Mesendoderm (in vitro differentiated cells): Measurements from ENCODE around the gene KCTD20.

Source experiments
- DNase-seq: peaks from one replicate; pipeline ENCODE4 v3.0.0; 2013
- H2AK5ac ChIP-seq: 2 replicates; pipeline ENCODE4 v1.6.1; 2013; ENCODE audit warnings: low read length, inconsistent platforms
- H2BK120ac ChIP-seq: 2 replicates; pipeline ENCODE4 v1.6.1; 2013; ENCODE audit warnings: low read depth, mild to moderate bottlenecking, low read length, moderate library complexity, mixed read lengths
- H2BK15ac ChIP-seq: replicated peaks from 2 replicates; pipeline ENCODE4 v1.6.1; 2013; ENCODE audit warnings: low read depth, mild to moderate bottlenecking, moderate library complexity
- H2BK5ac ChIP-seq: 2 replicates; pipeline ENCODE4 v1.6.1; 2013; ENCODE audit warnings: low read length, inconsistent platforms
- H3K18ac ChIP-seq: 2 replicates; pipeline ENCODE4 v1.6.1; 2013; ENCODE audit warnings: mild to moderate bottlenecking, low read length, mixed read lengths
- H3K23ac ChIP-seq: one replicate; pipeline ENCODE4 v1.6.1; 2013; ENCODE audit warnings: low read length
- H3K27ac ChIP-seq: 2 replicates; pipeline ENCODE4 v1.5.1; 2013; ENCODE audit warnings: low read depth, mild to moderate bottlenecking, inconsistent platforms, low read length, moderate library complexity
- H3K27me3 ChIP-seq: 2 replicates; pipeline ENCODE4 v1.6.1; 2013; ENCODE audit warnings: low read length, control low read depth, mild to moderate bottlenecking, inconsistent platforms; ENCODE audit not compliant: insufficient read depth, poor library complexity
- H3K36me3 ChIP-seq: 2 replicates; pipeline ENCODE4 v1.6.1; 2013; ENCODE audit warnings: low read length, inconsistent platforms; ENCODE audit not compliant: control insufficient read depth, insufficient read depth
- H3K4ac ChIP-seq: one replicate; pipeline ENCODE4 v1.6.1; 2013; ENCODE audit warnings: low read depth, mild to moderate bottlenecking, low read length, moderate library complexity
- H3K4me1 ChIP-seq: 2 replicates; pipeline ENCODE4 v1.6.1; 2013; ENCODE audit warnings: low read depth, low read length, inconsistent platforms; ENCODE audit not compliant: control insufficient read depth
- H3K4me2 ChIP-seq: 2 replicates; pipeline ENCODE4 v1.6.1; 2013; ENCODE audit warnings: low read length
- H3K4me3 ChIP-seq: 2 replicates; pipeline ENCODE4 v1.5.1; 2013; ENCODE audit warnings: mild to moderate bottlenecking, low read length
- H3K56ac ChIP-seq: one replicate; pipeline ENCODE4 v1.6.1; 2013; ENCODE audit warnings: low read length
- H3K79me1 ChIP-seq: 2 replicates; pipeline ENCODE4 v1.6.1; 2013; ENCODE audit warnings: low read length, inconsistent platforms
- H3K79me2 ChIP-seq: 2 replicates; pipeline ENCODE4 v1.6.1; 2013; ENCODE audit warnings: mild to moderate bottlenecking, low read length; ENCODE audit not compliant: control insufficient read depth, insufficient read depth
- H3K9ac ChIP-seq: 2 replicates; pipeline ENCODE4 v1.6.1; 2013; ENCODE audit warnings: low read length, inconsistent platforms
- H4K5ac ChIP-seq: one replicate; pipeline ENCODE4 v1.6.1; 2013; ENCODE audit warnings: low read length
- H4K8ac ChIP-seq: one replicate; pipeline ENCODE4 v1.6.1; 2013; ENCODE audit warnings: low read depth, mild to moderate bottlenecking, control low read depth, low read length, moderate library complexity
- WGBS: extraction: QIAGEN DNeasy Blood & Tissue Kit; methylation state at CpG from one replicate; pipeline ENCODE4 v1.1.7; 2013; ENCODE audit warnings: low lambda C conversion rate, missing lambda C conversion rate; ENCODE audit not compliant: insufficient coverage; ENCODE audit errors: extremely low coverage; 5-methylcytosine and 5-hydroxymethylcytosine counted together

Gene KCTD20

GRCh38 chr6:36461646-36462045, 18.8 kb downstream of the KCTD20 start:
- Histone ChIP-seq H3K36me3 (no peaks in the 10 kb centered on the region), H3K18ac (no peak overlapping the region), H3K4me2 (no peak overlapping the region), H2AK5ac (no peak overlapping the region), H3K79me2 (peaks cover 18% of the 10 kb centered on the region), H3K23ac (no peak overlapping the region), H2BK5ac (no peak overlapping the region), H3K27me3 (no peaks in the 10 kb centered on the region), H3K79me1 (peaks cover 7% of the 10 kb centered on the region), H3K4me1 (no peaks in the 10 kb centered on the region), H4K8ac (no peak overlapping the region), H3K4ac (no peak overlapping the region), H2BK15ac (no peak overlapping the region), H4K5ac (no peak overlapping the region), H3K9ac (no peak overlapping the region), H3K56ac (no peak overlapping the region), H3K27ac (no peak overlapping the region), H2BK120ac (no peak overlapping the region), H3K4me3 (no peak overlapping the region)
- WGBS: no CpG with 5 or more reads among the region's 3 CpGs
- no peak for DNase-seq

GRCh38 chr6:36463676-36464075, 20.9 kb downstream of the KCTD20 start:
- no peaks in the 10 kb centered on the region for H3K27me3 ChIP-seq
- H3K9ac ChIP-seq: no peak overlapping the region
- no peak overlapping the region for H3K18ac ChIP-seq
- H4K5ac ChIP-seq: no peak overlapping the region
- H3K36me3 ChIP-seq: no peaks in the 10 kb centered on the region
- no CpG with 5 or more reads among the region's 1 CpG for WGBS
- H3K4me1 ChIP-seq: no peaks in the 10 kb centered on the region
- H3K27ac ChIP-seq: no peak overlapping the region
- peaks cover 5% of the 10 kb centered on the region for H3K79me1 ChIP-seq
- H2AK5ac ChIP-seq: no peak overlapping the region
- H3K4me3 ChIP-seq: no peak overlapping the region
- H3K56ac ChIP-seq: no peak overlapping the region
- H3K23ac ChIP-seq: no peak overlapping the region
- no peak for DNase-seq
- peaks cover 13% of the 10 kb centered on the region for H3K79me2 ChIP-seq
- H4K8ac ChIP-seq: no peak overlapping the region
- H2BK15ac ChIP-seq: no peak overlapping the region
- no peak overlapping the region for H3K4ac ChIP-seq
- H2BK120ac ChIP-seq: no peak overlapping the region
- no peak overlapping the region for H2BK5ac ChIP-seq
- no peak overlapping the region for H3K4me2 ChIP-seq

GRCh38 chr6:36464233-36464632, 21.4 kb downstream of the KCTD20 start:
- H2BK120ac ChIP-seq: no peak overlapping the region
- no peak overlapping the region for H3K27ac ChIP-seq
- H3K23ac ChIP-seq: no peak overlapping the region
- H3K4me2 ChIP-seq: no peak overlapping the region
- no CpG with 5 or more reads among the region's 1 CpG for WGBS
- no peak for DNase-seq
- no peak overlapping the region for H3K18ac ChIP-seq
- peaks cover 7% of the 10 kb centered on the region for H3K79me1 ChIP-seq
- no peaks in the 10 kb centered on the region for H3K36me3 ChIP-seq
- H3K4ac ChIP-seq: no peak overlapping the region
- H2BK5ac ChIP-seq: no peak overlapping the region
- no peak overlapping the region for H3K4me3 ChIP-seq
- no peak overlapping the region for H2BK15ac ChIP-seq
- H3K9ac ChIP-seq: no peak overlapping the region
- H3K27me3 ChIP-seq: no peaks in the 10 kb centered on the region
- no peak overlapping the region for H4K5ac ChIP-seq
- H4K8ac ChIP-seq: no peak overlapping the region
- peaks cover 16% of the 10 kb centered on the region for H3K79me2 ChIP-seq
- H3K4me1 ChIP-seq: no peaks in the 10 kb centered on the region
- H3K56ac ChIP-seq: no peak overlapping the region
- H2AK5ac ChIP-seq: no peak overlapping the region

GRCh38 chr6:36467625-36468024, 24.8 kb downstream of the KCTD20 start:
- Histone ChIP-seq H2BK15ac (no peak overlapping the region), H3K9ac (no peak overlapping the region), H3K36me3 (no peaks in the 10 kb centered on the region), H3K4me1 (no peaks in the 10 kb centered on the region), H2AK5ac (no peak overlapping the region), H4K5ac (no peak overlapping the region), H3K23ac (no peak overlapping the region), H3K27me3 (no peaks in the 10 kb centered on the region), H2BK5ac (no peak overlapping the region), H3K4me3 (no peak overlapping the region), H3K4me2 (no peak overlapping the region), H2BK120ac (no peak overlapping the region), H3K56ac (no peak overlapping the region), H3K27ac (no peak overlapping the region), H3K4ac (no peak overlapping the region), H3K79me2 (peaks cover 16% of the 10 kb centered on the region), H3K18ac (no peak overlapping the region), H4K8ac (no peak overlapping the region), H3K79me1 (peaks cover 10% of the 10 kb centered on the region)
- WGBS: no CpG with 5 or more reads among the region's 3 CpGs
- no peak for DNase-seq

GRCh38 chr6:36469148-36469661, 26.4 kb downstream of the KCTD20 start:
- no peak overlapping the region for H3K4me2 ChIP-seq
- no peaks in the 10 kb centered on the region for H3K4me1 ChIP-seq
- H3K27ac ChIP-seq: no peak overlapping the region
- DNase-seq: no peak
- no peak overlapping the region for H3K56ac ChIP-seq
- no peak overlapping the region for H2BK120ac ChIP-seq
- no peak overlapping the region for H2BK5ac ChIP-seq
- H4K5ac ChIP-seq: no peak overlapping the region
- WGBS: no CpG with 5 or more reads among the region's 6 CpGs
- no peaks in the 10 kb centered on the region for H3K36me3 ChIP-seq
- H3K4ac ChIP-seq: no peak overlapping the region
- H3K23ac ChIP-seq: no peak overlapping the region
- H3K18ac ChIP-seq: no peak overlapping the region
- H2AK5ac ChIP-seq: no peak overlapping the region
- H3K79me1 ChIP-seq: peaks cover 10% of the 10 kb centered on the region
- no peak overlapping the region for H4K8ac ChIP-seq
- no peak overlapping the region for H2BK15ac ChIP-seq
- no peak overlapping the region for H3K9ac ChIP-seq
- peaks cover 9% of the 10 kb centered on the region for H3K79me2 ChIP-seq
- H3K27me3 ChIP-seq: no peaks in the 10 kb centered on the region
- H3K4me3 ChIP-seq: no peak overlapping the region

- peaks cover 5% of the 10 kb centered on the region for H3K79me1 ChIP-seq
- DNase-seq: no peak
- H3K4me1 ChIP-seq: no peaks in the 10 kb centered on the region
- H3K4me2 ChIP-seq: no peak overlapping the region
- H4K8ac ChIP-seq: no peak overlapping the region
- no peak overlapping the region for H4K5ac ChIP-seq
- no peak overlapping the region for H3K9ac ChIP-seq
- no peak overlapping the region for H2BK5ac ChIP-seq
- H3K18ac ChIP-seq: no peak overlapping the region
- no peak overlapping the region for H3K4ac ChIP-seq
- no peaks in the 10 kb centered on the region for H3K27me3 ChIP-seq
- no peak overlapping the region for H2AK5ac ChIP-seq
- no peak overlapping the region for H3K27ac ChIP-seq
- no peak overlapping the region for H2BK15ac ChIP-seq
- H2BK120ac ChIP-seq: no peak overlapping the region
- H3K56ac ChIP-seq: no peak overlapping the region
- H3K4me3 ChIP-seq: no peak overlapping the region
- H3K36me3 ChIP-seq: no peaks in the 10 kb centered on the region
- H3K23ac ChIP-seq: no peak overlapping the region
- H3K79me2 ChIP-seq: peaks cover 3% of the 10 kb centered on the region
- WGBS: no CpG with 5 or more reads among the region's 3 CpGs
Observed at GRCh38 chr6:36469946-36470345, 27.1 kb downstream of the KCTD20 start.
